DMS53 (cell line): ENCODE results near the gene RPP21.
"Not testable (repeated sequence)": the region's sequence is repeated elsewhere in the genome, so short reads cannot be mapped to it uniquely, and the experiment has no call there.

Source experiments
- DNase-seq: peaks from one replicate; lab custom pipeline; 2025; lab: John Stamatoyannopoulos, UW

RPP21 gene

GRCh38 chr6:30329331-30329730, 15.6 kb upstream of the RPP21 start:
- no peak for DNase-seq

GRCh38 chr6:30331981-30332380, 13.0 kb upstream of the RPP21 start:
- peak; percentile 40 for DNase-seq

- DNase-seq = peak; percentile 11
Observed at GRCh38 chr6:30334075-30334783, 10.7 kb upstream of the RPP21 start.

GRCh38 chr6:30340589-30341054, 4.3 kb upstream of the RPP21 start:
- DNase-seq = no peak

- no peak for DNase-seq
Observed at GRCh38 chr6:30341218-30341617, 3.7 kb upstream of the RPP21 start.

GRCh38 chr6:30341728-30342127, 3.2 kb upstream of the RPP21 start:
- no peak for DNase-seq

GRCh38 chr6:30344191-30344867, 627 bp upstream of the RPP21 start:
- peak; percentile 39 for DNase-seq

- DNase-seq = no peak
Observed at GRCh38 chr6:30345852-30346251, 896 bp downstream of the RPP21 start.

GRCh38 chr6:30348957-30349356, 4.0 kb downstream of the RPP21 start:
- DNase-seq = no peak

- no peak for DNase-seq
Observed at GRCh38 chr6:30349421-30350177, 4.6 kb downstream of the RPP21 start.

- DNase-seq = no peak
Observed at GRCh38 chr6:30350524-30350923, 5.6 kb downstream of the RPP21 start.

GRCh38 chr6:30352550-30352949, 7.6 kb downstream of the RPP21 start:
- DNase-seq = no peak

GRCh38 chr6:30355281-30355680, 10.3 kb downstream of the RPP21 start:
- no peak for DNase-seq

GRCh38 chr6:30356536-30356935, 11.6 kb downstream of the RPP21 start:
- DNase-seq = no peak

- DNase-seq = peak; percentile 89
Observed at GRCh38 chr6:30357678-30358540, 13.0 kb downstream of the RPP21 start.

- no peak for DNase-seq
Observed at GRCh38 chr6:30359276-30359675, 14.3 kb downstream of the RPP21 start.

GRCh38 chr6:30360139-30360538, 15.2 kb downstream of the RPP21 start:
- DNase-seq = no peak

GRCh38 chr6:30361661-30362060, 16.7 kb downstream of the RPP21 start:
- DNase-seq = no peak

- no peak for DNase-seq
Observed at GRCh38 chr6:30363459-30363858, 18.5 kb downstream of the RPP21 start.

GRCh38 chr6:30364591-30364990, 19.6 kb downstream of the RPP21 start:
- DNase-seq = peak; percentile 70

- not testable (repeated sequence) for DNase-seq
Observed at GRCh38 chr6:30369280-30369679, 24.3 kb downstream of the RPP21 start.
